PFSK-1 (cell line): ENCODE data around the gene TIA1.

Source experiments
- FOXP2 ChIP-seq: optimal IDR thresholded peaks from 2 replicates; pipeline ENCODE3; 2011; ENCODE audit warnings: borderline replicate concordance, control low read depth, inconsistent platforms; ENCODE audit not compliant: insufficient read depth; ENCODE audit errors: extremely low read length, extremely low read depth
- POLR2AphosphoS5 ChIP-seq: IDR thresholded peaks from 2 replicates; pipeline ENCODE4 v1.6.1; 2012; ENCODE audit warnings: low read depth, mild to moderate bottlenecking, control low read depth, low read length, moderate library complexity
- REST ChIP-seq, 2 experiments: IDR thresholded peaks; 2 replicates each; pipeline versions ENCODE4 v1.6.1 to v1.8.0; 2011 to 2012; ENCODE audit warnings: low read depth in 2 of 2, low read length in 2 of 2, control low read depth in 1 of 2, inconsistent platforms in 1 of 2, mild to moderate bottlenecking in 1 of 2, moderate library complexity in 1 of 2; ENCODE audit not compliant: insufficient read depth in 1 of 2
- SIN3A ChIP-seq: IDR thresholded peaks from 2 replicates; pipeline ENCODE4 v1.6.1; 2012; ENCODE audit warnings: mild to moderate bottlenecking, low read length, moderate library complexity, borderline replicate concordance; ENCODE audit not compliant: insufficient read depth
- TAF1 ChIP-seq: IDR thresholded peaks from 2 replicates; pipeline ENCODE4 v1.6.1; 2012; ENCODE audit warnings: low read length, control low read depth, borderline replicate concordance; ENCODE audit not compliant: insufficient read depth

TIA1 gene

GRCh38 chr2:70233926-70234325 lies 14.5 kb downstream of the TIA1 start:
- TF ChIP-seq TAF1 (no peak), FOXP2 (no peak), POLR2AphosphoS5 (no peak), SIN3A (no peak), REST (IDR thresholded peaks at IDR 0.05; ENCODE audit: insufficient read depth in 1 of 2, low read depth in 2 of 2, low read length in 2 of 2) (no peak)

- TF ChIP-seq REST (IDR thresholded peaks at IDR 0.05; ENCODE audit: insufficient read depth in 1 of 2, low read depth in 2 of 2, low read length in 2 of 2) (no peak), SIN3A (no peak), FOXP2 (no peak), TAF1 (no peak), POLR2AphosphoS5 (no peak)
These were observed 21.6 kb downstream of the TIA1 start for GRCh38 chr2:70226781-70227180.

GRCh38 chr2:70214953-70215549 lies 33.4 kb downstream of the TIA1 start:
- no peak for TF ChIP-seq SIN3A
- no peak for TF ChIP-seq POLR2AphosphoS5
- TF ChIP-seq FOXP2: no peak
- no peak for TF ChIP-seq REST (IDR thresholded peaks at IDR 0.05; ENCODE audit: insufficient read depth in 1 of 2, low read depth in 2 of 2, low read length in 2 of 2)
- TF ChIP-seq TAF1: no peak

GRCh38 chr2:70214365-70214764 lies 34.1 kb downstream of the TIA1 start:
- no peak for TF ChIP-seq FOXP2
- TF ChIP-seq TAF1: no peak
- no peak for TF ChIP-seq REST (IDR thresholded peaks at IDR 0.05; ENCODE audit: insufficient read depth in 1 of 2, low read depth in 2 of 2, low read length in 2 of 2)
- no peak for TF ChIP-seq SIN3A
